ENCODE data around the gene NHLH2. TPM values are rescaled to one million over a fixed set of nuclear protein-coding genes. Genes with fewer than 3 reads are reported as not detected.

NHLH2 gene
- total and polyA plus RNA-seq, 4 donors = not detected

DNA sequence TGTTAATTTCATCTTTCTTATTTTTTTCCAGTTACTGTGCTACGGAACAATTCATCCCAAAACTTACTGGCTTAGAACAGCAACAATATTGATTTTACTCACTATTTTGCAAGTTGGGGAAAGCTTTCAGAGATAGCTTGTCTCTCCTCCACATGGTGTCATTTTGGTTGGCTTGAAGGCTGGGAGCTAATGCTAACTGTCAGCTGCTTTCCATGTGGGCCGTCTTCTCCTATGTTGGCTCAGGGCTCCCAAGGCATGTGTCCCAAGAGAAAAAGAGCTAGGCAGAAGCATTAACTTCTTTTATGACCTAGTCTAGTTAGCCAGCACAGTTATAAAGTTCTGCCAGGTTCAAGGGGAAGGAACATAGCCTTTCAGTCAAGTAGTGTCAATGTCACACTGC is 38.5 kb downstream of the NHLH2 start:
- DNase-seq (no peak), ATAC-seq (ENCODE audit: low FRiP score) (no peak)
- WGBS, 2 donors = 37 to 49% methylated on average over 2 of the region's 2 CpGs
- no peaks in the 10 kb centered on the region for H3K36me3 ChIP-seq (ENCODE audit: control insufficient read depth in 1 of 2, insufficient read depth in 2 of 2, low read length in 1 of 2)
- H3K27ac ChIP-seq (ENCODE audit: low read depth in 1 of 2, low read length in 2 of 2) = no peak overlapping the region
- no peaks in the 10 kb centered on the region for H3K4me1 ChIP-seq (ENCODE audit: control insufficient read depth in 1 of 2, insufficient read depth in 2 of 2, low read length in 2 of 2)
- no peak overlapping the region for H3K4me3 ChIP-seq (ENCODE audit: low read length in 2 of 2)
- no peaks in the 10 kb centered on the region for H3K27me3 ChIP-seq (ENCODE audit: control insufficient read depth in 1 of 2, insufficient read depth in 2 of 2, low read length in 1 of 2)
- intact Hi-C loops (cut with DNase I) = loop anchor here in 1 of 2 donors (10.0 kb wide), 1 partner anchor 692 kb away; no protein-coding TSS in a partner anchor
- no peaks in the 10 kb centered on the region for H3K9me3 ChIP-seq (ENCODE audit: control insufficient read depth, low read length)

DNA sequence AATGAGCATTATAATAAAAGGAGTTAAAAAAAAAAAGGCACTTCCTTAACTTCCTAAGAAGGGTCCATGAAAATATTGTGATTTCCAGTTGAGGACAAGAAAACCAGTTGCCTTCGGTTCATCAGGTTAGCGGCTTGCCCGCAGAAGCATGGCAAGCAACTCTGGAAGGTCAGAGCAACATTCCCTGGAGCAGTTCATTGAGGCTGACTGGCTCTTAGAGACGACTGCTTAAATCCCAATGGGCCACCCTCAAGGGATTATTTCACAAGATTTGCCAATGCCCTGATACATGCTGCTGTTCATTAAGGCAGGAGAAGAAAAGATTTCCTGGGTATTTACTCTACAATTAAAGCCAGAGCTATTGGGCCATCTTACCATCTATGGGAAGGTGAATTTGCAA is 43.4 kb downstream of the NHLH2 start:
- H3K9me3 ChIP-seq (ENCODE audit: control insufficient read depth, low read length) = peaks cover 2% of the 10 kb centered on the region
- H3K27me3 ChIP-seq (ENCODE audit: control insufficient read depth in 1 of 2, insufficient read depth in 2 of 2, low read length in 1 of 2) = no peaks in the 10 kb centered on the region
- H3K27ac ChIP-seq (ENCODE audit: low read depth in 1 of 2, low read length in 2 of 2) = no peak overlapping the region
- ATAC-seq (ENCODE audit: low FRiP score) (no peak), DNase-seq (no peak)
- intact Hi-C loops (cut with DNase I) = no loop called here
- H3K36me3 ChIP-seq (ENCODE audit: control insufficient read depth in 1 of 2, insufficient read depth in 2 of 2, low read length in 1 of 2) = no peaks in the 10 kb centered on the region
- WGBS, 2 donors = 65 to 75% methylated on average over 4 of the region's 4 CpGs
- no peaks in the 10 kb centered on the region for H3K4me1 ChIP-seq (ENCODE audit: control insufficient read depth in 1 of 2, insufficient read depth in 2 of 2, low read length in 2 of 2)
- no peak overlapping the region for H3K4me3 ChIP-seq (ENCODE audit: low read length in 2 of 2)

DNA sequence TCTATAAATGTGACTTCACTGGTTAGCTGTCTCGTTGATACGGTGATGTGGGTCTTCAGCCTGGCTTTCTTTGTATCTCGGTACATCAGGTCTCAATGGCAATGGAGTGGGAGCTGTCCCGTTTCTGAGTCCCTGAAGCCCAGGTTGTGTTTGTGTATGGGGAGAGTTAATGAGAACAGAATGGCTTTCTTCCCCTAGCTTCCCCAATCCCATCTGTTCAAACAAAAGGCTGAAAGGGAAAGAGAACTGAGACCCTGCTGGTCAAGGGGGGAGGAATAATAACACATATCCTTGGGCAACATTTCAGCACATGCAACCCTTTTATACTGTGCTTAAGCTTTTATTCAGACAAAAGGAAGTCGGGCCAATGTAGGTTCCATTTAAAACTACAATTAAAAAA is 44.0 kb downstream of the NHLH2 start:
- peaks cover 2% of the 10 kb centered on the region for H3K9me3 ChIP-seq (ENCODE audit: control insufficient read depth, low read length)
- no peak overlapping the region for H3K27ac ChIP-seq (ENCODE audit: low read depth in 1 of 2, low read length in 2 of 2)
- H3K4me1 ChIP-seq (ENCODE audit: control insufficient read depth in 1 of 2, insufficient read depth in 2 of 2, low read length in 2 of 2) = no peaks in the 10 kb centered on the region
- no peaks in the 10 kb centered on the region for H3K36me3 ChIP-seq (ENCODE audit: control insufficient read depth in 1 of 2, insufficient read depth in 2 of 2, low read length in 1 of 2)
- DNase-seq (no peak), ATAC-seq (ENCODE audit: low FRiP score) (no peak)
- intact Hi-C loops (cut with DNase I) = no loop called here
- H3K27me3 ChIP-seq (ENCODE audit: control insufficient read depth in 1 of 2, insufficient read depth in 2 of 2, low read length in 1 of 2) = peaks cover 0 to 2% of the 10 kb centered on the region in 2 donors
- WGBS, 2 donors = 50 to 54% methylated on average over 5 of the region's 5 CpGs
- H3K4me3 ChIP-seq (ENCODE audit: low read length in 2 of 2) = no peak overlapping the region

DNA sequence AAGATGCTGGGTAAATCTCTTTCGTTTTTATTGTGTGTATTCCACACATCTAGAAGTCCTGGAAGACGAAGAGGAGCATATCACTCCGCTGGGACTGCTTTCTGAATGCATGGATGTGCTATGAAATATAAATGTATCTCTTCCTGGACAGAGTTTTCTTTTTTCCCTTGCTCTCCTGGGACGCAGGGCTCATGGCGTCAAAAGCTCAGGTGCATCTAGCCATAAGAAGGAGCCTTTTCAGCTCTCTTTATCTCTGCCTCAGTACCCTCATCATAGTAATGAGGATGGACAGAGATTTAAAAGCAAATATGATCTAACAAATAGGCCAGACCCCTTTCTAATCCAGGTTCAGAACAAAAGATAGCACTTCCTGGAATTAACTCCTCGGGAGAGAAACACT is 44.9 kb downstream of the NHLH2 start:
- no peak for DNase-seq
- WGBS, 2 donors = 82 to 86% methylated on average over 6 of the region's 6 CpGs
- intact Hi-C loops (cut with DNase I) = no loop called here
- H3K4me1 ChIP-seq (ENCODE audit: control insufficient read depth in 1 of 2, insufficient read depth in 2 of 2, low read length in 2 of 2) = no peaks in the 10 kb centered on the region
- H3K27me3 ChIP-seq (ENCODE audit: control insufficient read depth in 1 of 2, insufficient read depth in 2 of 2, low read length in 1 of 2) = peaks cover 0 to 2% of the 10 kb centered on the region in 2 donors
- H3K9me3 ChIP-seq (ENCODE audit: control insufficient read depth, low read length) = peaks cover 2% of the 10 kb centered on the region
- H3K36me3 ChIP-seq (ENCODE audit: control insufficient read depth in 1 of 2, insufficient read depth in 2 of 2, low read length in 1 of 2) = no peaks in the 10 kb centered on the region
- no peak overlapping the region for H3K27ac ChIP-seq (ENCODE audit: low read depth in 1 of 2, low read length in 2 of 2)
- ATAC-seq (ENCODE audit: low FRiP score) = no peak
- no peak overlapping the region for H3K4me3 ChIP-seq (ENCODE audit: low read length in 2 of 2)

DNA sequence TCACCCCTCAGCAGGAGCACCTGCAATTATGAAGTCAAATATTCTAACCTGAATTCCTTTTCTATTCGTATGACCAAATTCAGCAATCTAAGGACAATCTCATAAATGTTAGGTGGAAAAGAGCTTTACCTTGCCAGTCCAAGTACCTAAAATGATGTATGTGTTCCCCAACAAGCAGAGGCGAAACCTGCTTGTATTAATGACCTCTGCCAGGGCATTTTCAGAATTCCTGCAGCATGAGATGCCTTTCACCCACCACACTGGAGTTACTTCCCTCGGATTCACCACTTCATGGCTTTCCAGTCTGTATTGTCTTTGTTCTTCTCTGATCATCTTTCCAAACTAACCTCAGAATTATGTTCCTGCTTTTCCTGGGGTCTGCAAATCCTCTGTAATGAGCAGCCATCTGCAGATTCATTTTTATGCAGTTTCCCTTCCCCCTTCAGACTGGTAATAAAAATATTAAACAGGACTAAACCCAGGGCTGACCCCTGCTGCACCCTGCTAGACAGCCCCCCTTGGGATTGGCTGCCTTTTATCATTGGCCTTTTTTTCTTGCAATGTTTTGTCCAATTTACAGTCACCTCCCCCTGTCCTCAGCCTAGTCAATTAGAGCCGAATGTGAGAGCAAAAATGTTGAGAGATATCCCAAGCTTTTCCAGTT is 45.8 kb downstream of the NHLH2 start:
- Histone ChIP-seq H3K4me3 (ENCODE audit: low read length in 2 of 2) (no peak overlapping the region), H3K27ac (ENCODE audit: low read depth in 1 of 2, low read length in 2 of 2) (no peak overlapping the region), H3K4me1 (ENCODE audit: control insufficient read depth in 1 of 2, insufficient read depth in 2 of 2, low read length in 2 of 2) (no peaks in the 10 kb centered on the region), H3K27me3 (ENCODE audit: control insufficient read depth in 1 of 2, insufficient read depth in 2 of 2, low read length in 1 of 2) (peaks cover 0 to 2% of the 10 kb centered on the region in 2 donors), H3K36me3 (ENCODE audit: control insufficient read depth in 1 of 2, insufficient read depth in 2 of 2, low read length in 1 of 2) (no peaks in the 10 kb centered on the region), H3K9me3 (ENCODE audit: control insufficient read depth, low read length) (peaks cover 2% of the 10 kb centered on the region)
- no peak for ATAC-seq (ENCODE audit: low FRiP score)
- 54 to 55% methylated on average over 4 of the region's 4 CpGs for WGBS, 2 donors
- no peak for DNase-seq
- intact Hi-C loops (cut with DNase I) = no loop called here

DNA sequence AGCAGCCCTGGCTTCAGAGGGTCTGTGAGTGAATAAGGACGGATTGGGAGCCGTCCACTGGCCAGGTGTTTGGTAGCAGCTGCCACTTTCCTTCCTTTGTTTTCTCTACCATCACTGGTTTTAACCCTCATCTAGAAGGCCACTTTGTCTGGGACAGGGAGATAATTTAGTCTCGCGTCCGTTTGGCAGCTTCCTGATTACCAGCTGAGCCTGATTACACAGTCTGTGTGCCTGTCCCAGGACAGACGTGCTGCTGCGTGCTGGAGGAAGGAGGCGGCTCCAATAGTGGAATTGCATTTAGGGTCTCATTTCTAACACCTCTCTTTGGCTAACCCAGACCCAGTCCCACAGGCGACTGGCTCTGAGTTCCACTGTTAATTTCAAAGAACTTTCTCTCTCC is 47.8 kb downstream of the NHLH2 start:
- Histone ChIP-seq H3K36me3 (ENCODE audit: control insufficient read depth in 1 of 2, insufficient read depth in 2 of 2, low read length in 1 of 2) (no peaks in the 10 kb centered on the region), H3K4me1 (ENCODE audit: control insufficient read depth in 1 of 2, insufficient read depth in 2 of 2, low read length in 2 of 2) (no peaks in the 10 kb centered on the region), H3K27ac (ENCODE audit: low read depth in 1 of 2, low read length in 2 of 2) (no peak overlapping the region), H3K9me3 (ENCODE audit: control insufficient read depth, low read length) (peaks cover 2% of the 10 kb centered on the region), H3K4me3 (ENCODE audit: low read length in 2 of 2) (no peak overlapping the region), H3K27me3 (ENCODE audit: control insufficient read depth in 1 of 2, insufficient read depth in 2 of 2, low read length in 1 of 2) (peaks cover 0 to 2% of the 10 kb centered on the region in 2 donors)
- WGBS, 2 donors = 25 to 27% methylated on average over 9 of the region's 9 CpGs
- intact Hi-C loops (cut with DNase I) = no loop called here
- ATAC-seq (ENCODE audit: low FRiP score) = no peak
- no peak for DNase-seq

DNA sequence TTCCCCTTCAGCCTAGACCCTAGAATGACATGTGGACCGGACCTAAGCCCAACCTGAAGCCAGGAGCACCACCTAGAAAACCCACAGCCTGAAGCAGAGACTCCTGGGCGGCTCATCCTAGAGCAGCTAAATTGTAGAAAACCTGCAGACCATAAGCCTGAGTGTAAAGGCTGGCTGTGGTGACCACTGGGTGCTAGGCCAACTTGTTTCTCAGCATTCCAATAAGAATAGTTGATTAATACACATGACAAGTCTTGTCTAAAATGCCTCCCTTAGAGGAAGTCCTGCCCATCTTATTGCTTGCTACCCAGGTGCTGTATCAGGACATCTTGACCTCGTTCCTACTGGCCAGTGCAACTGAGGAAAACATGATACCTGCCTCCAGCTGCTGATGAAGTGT is 49.1 kb downstream of the NHLH2 start:
- ATAC-seq (ENCODE audit: low FRiP score) (no peak), DNase-seq (no peak)
- H3K4me1 ChIP-seq (ENCODE audit: control insufficient read depth in 1 of 2, insufficient read depth in 2 of 2, low read length in 2 of 2) = no peaks in the 10 kb centered on the region
- peaks cover 0 to 2% of the 10 kb centered on the region in 2 donors for H3K27me3 ChIP-seq (ENCODE audit: control insufficient read depth in 1 of 2, insufficient read depth in 2 of 2, low read length in 1 of 2)
- 84 to 93% methylated on average over 3 of the region's 3 CpGs for WGBS, 2 donors
- no peaks in the 10 kb centered on the region for H3K36me3 ChIP-seq (ENCODE audit: control insufficient read depth in 1 of 2, insufficient read depth in 2 of 2, low read length in 1 of 2)
- H3K9me3 ChIP-seq (ENCODE audit: control insufficient read depth, low read length) = peaks cover under 1% of the 10 kb centered on the region
- intact Hi-C loops (cut with DNase I) = no loop called here
- H3K27ac ChIP-seq (ENCODE audit: low read depth in 1 of 2, low read length in 2 of 2) = no peak overlapping the region
- no peak overlapping the region for H3K4me3 ChIP-seq (ENCODE audit: low read length in 2 of 2)

DNA sequence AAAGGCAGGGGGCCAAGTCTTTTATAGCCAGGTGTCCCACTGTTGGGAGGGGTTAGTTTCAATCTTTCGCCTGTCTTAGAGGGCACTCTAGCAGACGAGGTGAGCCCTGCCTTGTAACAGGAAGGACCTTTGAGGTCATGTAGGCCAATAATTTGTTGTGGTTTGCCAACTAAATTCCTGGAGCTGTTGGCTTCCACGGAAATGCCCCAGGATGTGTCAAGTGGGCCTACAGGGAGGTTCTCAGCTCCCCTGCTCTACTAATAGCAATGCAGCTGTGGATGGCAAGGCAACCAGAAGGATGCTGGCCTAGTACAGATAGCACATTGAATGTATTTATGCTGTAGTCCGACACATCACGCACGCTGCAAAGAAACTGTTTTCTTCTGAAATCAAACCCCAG is 50.1 kb downstream of the NHLH2 start:
- Histone ChIP-seq H3K4me1 (ENCODE audit: control insufficient read depth in 1 of 2, insufficient read depth in 2 of 2, low read length in 2 of 2) (no peaks in the 10 kb centered on the region), H3K27ac (ENCODE audit: low read depth in 1 of 2, low read length in 2 of 2) (no peak overlapping the region), H3K36me3 (ENCODE audit: control insufficient read depth in 1 of 2, insufficient read depth in 2 of 2, low read length in 1 of 2) (no peaks in the 10 kb centered on the region), H3K27me3 (ENCODE audit: control insufficient read depth in 1 of 2, insufficient read depth in 2 of 2, low read length in 1 of 2) (peaks cover 0 to 2% of the 10 kb centered on the region in 2 donors), H3K9me3 (ENCODE audit: control insufficient read depth, low read length) (no peaks in the 10 kb centered on the region), H3K4me3 (ENCODE audit: low read length in 2 of 2) (no peak overlapping the region)
- no peak for ATAC-seq (ENCODE audit: low FRiP score)
- no peak for DNase-seq
- intact Hi-C loops (cut with DNase I) = no loop called here
- 77 to 84% methylated on average over 6 of the region's 6 CpGs for WGBS, 2 donors

DNA sequence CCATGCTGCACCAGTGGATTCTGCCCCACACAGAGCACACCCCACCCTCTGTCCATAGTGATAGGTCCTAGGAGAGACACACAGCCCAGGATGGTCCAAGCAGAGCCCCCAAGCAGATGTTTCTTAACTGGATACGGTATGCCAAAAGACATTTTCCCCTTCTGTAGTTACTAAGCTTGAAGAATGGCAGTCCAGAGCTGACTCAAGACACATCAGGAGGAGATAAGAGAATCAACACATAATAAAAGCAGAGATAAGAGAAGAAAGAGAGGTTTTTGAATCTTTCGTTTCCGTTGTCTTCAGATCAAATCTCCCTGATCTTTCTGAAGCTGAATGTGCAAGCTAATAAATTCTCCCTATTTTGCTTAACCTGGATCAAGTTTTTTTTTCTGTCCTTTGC is 50.6 kb downstream of the NHLH2 start:
- no peak overlapping the region for H3K4me3 ChIP-seq (ENCODE audit: low read length in 2 of 2)
- 43 to 71% methylated on average over 3 of the region's 3 CpGs for WGBS, 2 donors
- no peak for DNase-seq
- intact Hi-C loops (cut with DNase I) = no loop called here
- no peaks in the 10 kb centered on the region for H3K36me3 ChIP-seq (ENCODE audit: control insufficient read depth in 1 of 2, insufficient read depth in 2 of 2, low read length in 1 of 2)
- H3K27ac ChIP-seq (ENCODE audit: low read depth in 1 of 2, low read length in 2 of 2) = no peak overlapping the region
- H3K27me3 ChIP-seq (ENCODE audit: control insufficient read depth in 1 of 2, insufficient read depth in 2 of 2, low read length in 1 of 2) = peaks cover 0 to 2% of the 10 kb centered on the region in 2 donors
- no peaks in the 10 kb centered on the region for H3K9me3 ChIP-seq (ENCODE audit: control insufficient read depth, low read length)
- no peak for ATAC-seq (ENCODE audit: low FRiP score)
- H3K4me1 ChIP-seq (ENCODE audit: control insufficient read depth in 1 of 2, insufficient read depth in 2 of 2, low read length in 2 of 2) = no peaks in the 10 kb centered on the region

All from aorta (tissue), 5 donors.